WTC11 (cell line): ENCODE results near the gene CFDP1.

Experiments used
- GABPB1 ChIP-seq: sonication (generic); formaldehyde crosslinking; IDR thresholded peaks from 2 replicates; pipeline ENCODE4 v1.8.1; 2023; ENCODE audit warnings: mild to moderate bottlenecking, missing genetic modification reagents
- JUN ChIP-seq: sonication (generic); formaldehyde crosslinking; IDR thresholded peaks from 2 replicates; pipeline ENCODE4 v1.8.0; 2023; ENCODE audit warnings: mild to moderate bottlenecking, missing genetic modification reagents
- MXD4 ChIP-seq: fragments of 250-450 bp; sonication (Bioruptor Pico); IDR thresholded peaks from 2 replicates; pipeline ENCODE4 v1.8.0; 2021; ENCODE audit warnings: mild to moderate bottlenecking, moderate library complexity, borderline replicate concordance
- TCF7 ChIP-seq: sonication (generic); formaldehyde crosslinking; IDR thresholded peaks from 2 replicates; pipeline ENCODE4 v1.8.0; 2022; ENCODE audit warnings: mild to moderate bottlenecking, low read depth, missing genetic modification reagents, moderate library complexity
- ZNF138 ChIP-seq: sonication (generic); formaldehyde crosslinking; conservative IDR thresholded peaks from 2 replicates; pipeline ENCODE4 v1.8.1; 2022; ENCODE audit warnings: mild to moderate bottlenecking, moderate library complexity, missing genetic modification reagents
- TF ChIP-seq, protein P1 (sequence below): sonication (generic); formaldehyde crosslinking; IDR thresholded peaks from 2 replicates; pipeline ENCODE4 v1.8.1; 2023; ENCODE audit warnings: mild to moderate bottlenecking, missing genetic modification reagents, moderate library complexity
- TF ChIP-seq, protein P2 (sequence below): fragments of 200-600 bp; IDR thresholded peaks from 2 replicates; pipeline ENCODE4 v1.8.0; 2022; ENCODE audit warnings: antibody characterized with exemption

DNA sequence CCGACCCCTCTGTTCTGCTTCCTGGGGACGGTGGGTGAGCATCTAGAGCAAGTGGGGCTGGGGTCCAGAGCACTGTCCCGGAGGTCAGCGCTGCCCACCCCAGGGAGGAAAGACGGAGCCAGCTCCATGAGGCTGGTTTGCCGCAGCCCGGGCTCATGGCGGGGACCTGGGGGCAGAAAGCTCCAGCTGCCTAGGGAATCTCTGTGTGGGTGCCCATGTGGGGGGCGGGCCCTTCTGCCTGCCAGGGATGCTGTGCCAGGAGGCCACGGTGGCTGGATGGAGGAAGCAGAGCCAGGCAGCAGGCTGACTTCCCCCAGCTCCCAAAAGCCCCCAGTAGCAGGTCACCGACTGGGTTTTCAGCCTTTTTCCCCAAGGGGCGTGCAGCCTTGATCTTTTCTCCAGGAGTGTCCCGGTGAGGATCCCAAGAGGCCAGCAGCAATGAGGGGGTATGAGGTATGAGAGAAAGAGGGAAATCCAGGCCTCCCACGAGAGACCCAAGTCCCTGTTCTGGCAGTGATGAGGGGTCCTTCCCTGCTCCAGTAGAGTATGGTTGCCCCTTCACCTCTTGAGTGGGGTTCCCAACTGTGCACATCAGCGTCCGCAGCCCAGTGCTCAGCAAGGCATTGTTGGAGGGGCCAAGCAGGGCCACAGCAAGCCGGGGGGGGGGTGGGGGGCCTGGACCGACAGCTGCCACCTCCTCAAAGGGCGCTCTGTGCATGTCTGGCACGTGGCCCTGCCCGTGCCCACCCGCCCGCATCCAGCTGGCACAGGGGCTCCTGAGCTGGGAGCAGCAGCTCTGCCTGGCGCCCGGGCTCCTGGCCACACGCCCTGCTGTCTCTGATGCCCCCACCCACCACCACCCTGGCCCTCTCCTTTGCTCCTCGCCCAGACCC lies 166.3 kb downstream of the CFDP1 start:
- TF ChIP-seq MXD4 (CRISPR knock-in tag) (no peak), ZNF138 (CRISPR knock-in tag) (no peak), JUN (CRISPR knock-in tag) (no peak), TCF7 (CRISPR knock-in tag) (no peak), GABPB1 (CRISPR knock-in tag) (no peak)
- TF ChIP-seq, protein P1, sequence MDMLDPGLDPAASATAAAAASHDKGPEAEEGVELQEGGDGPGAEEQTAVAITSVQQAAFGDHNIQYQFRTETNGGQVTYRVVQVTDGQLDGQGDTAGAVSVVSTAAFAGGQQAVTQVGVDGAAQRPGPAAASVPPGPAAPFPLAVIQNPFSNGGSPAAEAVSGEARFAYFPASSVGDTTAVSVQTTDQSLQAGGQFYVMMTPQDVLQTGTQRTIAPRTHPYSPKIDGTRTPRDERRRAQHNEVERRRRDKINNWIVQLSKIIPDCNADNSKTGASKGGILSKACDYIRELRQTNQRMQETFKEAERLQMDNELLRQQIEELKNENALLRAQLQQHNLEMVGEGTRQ (CRISPR knock-in tag) = no peak
- TF ChIP-seq, protein P2, sequence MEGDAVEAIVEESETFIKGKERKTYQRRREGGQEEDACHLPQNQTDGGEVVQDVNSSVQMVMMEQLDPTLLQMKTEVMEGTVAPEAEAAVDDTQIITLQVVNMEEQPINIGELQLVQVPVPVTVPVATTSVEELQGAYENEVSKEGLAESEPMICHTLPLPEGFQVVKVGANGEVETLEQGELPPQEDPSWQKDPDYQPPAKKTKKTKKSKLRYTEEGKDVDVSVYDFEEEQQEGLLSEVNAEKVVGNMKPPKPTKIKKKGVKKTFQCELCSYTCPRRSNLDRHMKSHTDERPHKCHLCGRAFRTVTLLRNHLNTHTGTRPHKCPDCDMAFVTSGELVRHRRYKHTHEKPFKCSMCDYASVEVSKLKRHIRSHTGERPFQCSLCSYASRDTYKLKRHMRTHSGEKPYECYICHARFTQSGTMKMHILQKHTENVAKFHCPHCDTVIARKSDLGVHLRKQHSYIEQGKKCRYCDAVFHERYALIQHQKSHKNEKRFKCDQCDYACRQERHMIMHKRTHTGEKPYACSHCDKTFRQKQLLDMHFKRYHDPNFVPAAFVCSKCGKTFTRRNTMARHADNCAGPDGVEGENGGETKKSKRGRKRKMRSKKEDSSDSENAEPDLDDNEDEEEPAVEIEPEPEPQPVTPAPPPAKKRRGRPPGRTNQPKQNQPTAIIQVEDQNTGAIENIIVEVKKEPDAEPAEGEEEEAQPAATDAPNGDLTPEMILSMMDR = no peak
